ENCODE results near the gene DUSP6. TPM values are rescaled to one million over a fixed set of nuclear protein-coding genes. Genes with fewer than 3 reads are reported as not detected.

Gene DUSP6
- total and polyA plus RNA-seq, 2 of the 13 experiments (the other 11 are each of a cell fraction or from before 2014, with no cell fraction given), result 40.9 to 161 TPM

- TF ChIP-seq IRF2 (CRISPR knock-in tag; IDR thresholded peaks at IDR 0.05) (0 out of 2 replicates have a peak, but pooled peaks have one; percentile 10), ZNF75D (CRISPR knock-in tag; IDR thresholded peaks at IDR 0.05; ENCODE audit: borderline replicate concordance) (no peak), ARID2 (CRISPR knock-in tag; IDR thresholded peaks at IDR 0.05; ENCODE audit: borderline replicate concordance) (no peak), HOXA3 (CRISPR knock-in tag; IDR thresholded peaks at IDR 0.05) (peak; percentile 58), MTA3 (CRISPR knock-in tag; IDR thresholded peaks at IDR 0.05) (no peak), RBM39 (IDR thresholded peaks at IDR 0.05; ENCODE audit: low read depth, low read length, poor library complexity, severe bottlenecking) (no peak), ZNF432 (CRISPR knock-in tag; IDR thresholded peaks at IDR 0.05; ENCODE audit: borderline replicate concordance) (no peak), HIVEP1 (CRISPR knock-in tag; IDR thresholded peaks at IDR 0.05) (no peak), ZNF713 (CRISPR knock-in tag; IDR thresholded peaks at IDR 0.05) (no peak), E2F2 (CRISPR knock-in tag; IDR thresholded peaks at IDR 0.05; ENCODE audit: borderline replicate concordance) (no peak), ZBTB33 (CRISPR knock-in tag; IDR thresholded peaks at IDR 0.05) (no peak), THRA (CRISPR knock-in tag; IDR thresholded peaks at IDR 0.05; ENCODE audit: borderline replicate concordance) (peak; percentile 49; the same call in 1 of the 2 replicates), ZNF639 (CRISPR knock-in tag; conservative IDR thresholded peaks at IDR 0.05) (no peak), RARA (CRISPR knock-in tag; IDR thresholded peaks at IDR 0.05) (peak; percentile 62; the same call in 1 of the 2 replicates), ZNF331 (CRISPR knock-in tag; IDR thresholded peaks at IDR 0.05) (peak; percentile 50; the same call in 1 of the 2 replicates), CBX2 (IDR thresholded peaks at IDR 0.05; ENCODE audit: low read depth, low read length) (no peak), CBX2 (CRISPR knock-in tag; IDR thresholded peaks at IDR 0.05; ENCODE audit: low read depth) (no peak), FOXP4 (CRISPR knock-in tag; IDR thresholded peaks at IDR 0.05) (peak; percentile 77), ZNF329 (CRISPR knock-in tag; IDR thresholded peaks at IDR 0.05; ENCODE audit: low read depth) (no peak), MAX (IDR thresholded peaks at IDR 0.05) (peak; percentile 39; the same call in 1 of the 2 replicates), LBX2 (CRISPR knock-in tag; IDR thresholded peaks at IDR 0.05; ENCODE audit: borderline replicate concordance) (no peak)
These were observed 31.9 kb upstream of the DUSP6 start (continued) for GRCh38 chr12:89384050-89384758.
